Vagina (tissue), 2 donors: ENCODE results near the gene CD300LD. TPM values are rescaled to one million over a fixed set of nuclear protein-coding genes. Genes with fewer than 3 reads are reported as not detected.

ENCODE experiments used
- DNase-seq, 2 donors: peaks; one replicate each; pipeline ENCODE4 v3.0.0-alpha.2; 2017; ENCODE audit errors: extremely low spot score in 2 of 2
- H3K27ac ChIP-seq: fragments of 200-600 bp; sonication (generic); one replicate; pipeline ENCODE4 v1.5.1; 2019
- H3K27me3 ChIP-seq: fragments of 200-600 bp; sonication (generic); one replicate; pipeline ENCODE4 v1.5.1; 2019
- H3K36me3 ChIP-seq, 2 donors: fragments of 200-600 bp; sonication (generic); one replicate each; pipeline ENCODE4 v1.5.1; 2017 to 2019
- H3K4me1 ChIP-seq: fragments of 200-600 bp; sonication (generic); one replicate; pipeline ENCODE4 v1.5.1; 2019
- H3K4me3 ChIP-seq, 2 donors: fragments of 200-600 bp; sonication (generic); 1 replicate in 1 of 2; 2 replicates in 1 of 2; pipeline ENCODE4 v1.5.1; 2016 to 2019
- H3K9me3 ChIP-seq: fragments of 200-600 bp; sonication (generic); one replicate; pipeline ENCODE4 v1.5.1; 2019
- CTCF ChIP-seq, 3 experiments: fragments of 450-650 bp in 2 of 3; fragments of 200-600 bp in 1 of 3; sonication (generic) in 1 of 3; IDR thresholded peaks; one replicate each; pipeline ENCODE4 v1.5.1; 2017 to 2019; ENCODE audit warnings: antibody characterized with exemption in 3 of 3, mild to moderate bottlenecking in 2 of 3, moderate library complexity in 2 of 3
- POLR2A ChIP-seq, 2 donors: fragments of 450-650 bp; IDR thresholded peaks; one replicate each; pipeline ENCODE4 v1.6.1; 2017; ENCODE audit warnings: antibody characterized with exemption in 2 of 2, mild to moderate bottlenecking in 2 of 2, moderate library complexity in 2 of 2
- POLR2AphosphoS5 ChIP-seq, 2 donors: sonication (generic); formaldehyde crosslinking; IDR thresholded peaks; one replicate each; pipeline ENCODE4 v1.9.0; 2017; ENCODE audit warnings: antibody characterized with exemption in 2 of 2, mild to moderate bottlenecking in 2 of 2, low read depth in 1 of 2; ENCODE audit not compliant: insufficient read depth in 1 of 2
- intact Hi-C: fragments of 100-400 bp; cut with DNase I; formaldehyde crosslinking; loops from one replicate; pipeline ENCODE4 v1.15.1; 2023
- total RNA-seq: library from RNA; depleted of rRNA; stranded (reverse); fragments of >200 nt; gene quantifications from one replicate; pipeline ENCODE4 v1.2.3, GENCODE V29; 2016

Gene CD300LD
- total RNA-seq, 1 donor from 2014 or later = not detected

GRCh38 chr17:74541176-74542111 is 50.6 kb downstream of the CD300LD start:
- no peak for DNase-seq
- no peak overlapping the region for H3K27ac ChIP-seq

GRCh38 chr17:74539281-74539820 is 52.7 kb downstream of the CD300LD start:
- no peaks in the 10 kb centered on the region for H3K27me3 ChIP-seq
- no peak overlapping the region for H3K27ac ChIP-seq
- intact Hi-C loops = no loop called here
- TF ChIP-seq POLR2AphosphoS5 (IDR thresholded peaks at IDR 0.05; ENCODE audit: insufficient read depth in 1 of 2, low read depth in 1 of 2) (no peak), CTCF (IDR thresholded peaks at IDR 0.05) (no peak), POLR2A (IDR thresholded peaks at IDR 0.05) (no peak)
- H3K4me1 ChIP-seq = no peaks in the 10 kb centered on the region
- no peak overlapping the region for H3K4me3 ChIP-seq
- DNase-seq = no peak
- no peaks in the 10 kb centered on the region for H3K9me3 ChIP-seq
- H3K36me3 ChIP-seq = no peaks in the 10 kb centered on the region

More at GRCh38 chr17:74541176-74542111, 50.6 kb downstream of the CD300LD start:
- no peaks in the 10 kb centered on the region for H3K4me1 ChIP-seq
- intact Hi-C loops = no loop called here
- no peaks in the 10 kb centered on the region for H3K36me3 ChIP-seq
- no peaks in the 10 kb centered on the region for H3K27me3 ChIP-seq
- TF ChIP-seq POLR2A (IDR thresholded peaks at IDR 0.05) = no peak
- no peak for TF ChIP-seq POLR2AphosphoS5 (IDR thresholded peaks at IDR 0.05; ENCODE audit: insufficient read depth in 1 of 2, low read depth in 1 of 2)
- TF ChIP-seq CTCF (IDR thresholded peaks at IDR 0.05) = no peak
- H3K4me3 ChIP-seq = no peak overlapping the region
- H3K9me3 ChIP-seq = no peaks in the 10 kb centered on the region

GRCh38 chr17:74536890-74537289 is 55.2 kb downstream of the CD300LD start:
- Histone ChIP-seq H3K4me3 (no peak overlapping the region), H3K36me3 (no peaks in the 10 kb centered on the region), H3K4me1 (no peaks in the 10 kb centered on the region), H3K27me3 (no peaks in the 10 kb centered on the region), H3K9me3 (no peaks in the 10 kb centered on the region), H3K27ac (no peak overlapping the region)
- DNase-seq = no peak
- no peak for TF ChIP-seq POLR2A (IDR thresholded peaks at IDR 0.05)
- no peak for TF ChIP-seq CTCF (IDR thresholded peaks at IDR 0.05)
- TF ChIP-seq POLR2AphosphoS5 (IDR thresholded peaks at IDR 0.05; ENCODE audit: insufficient read depth in 1 of 2, low read depth in 1 of 2) = no peak
- intact Hi-C loops = no loop called here

GRCh38 chr17:74532115-74532514 is 60.0 kb downstream of the CD300LD start:
- H3K4me3 ChIP-seq = no peak overlapping the region
- no peaks in the 10 kb centered on the region for H3K27me3 ChIP-seq
- no peaks in the 10 kb centered on the region for H3K4me1 ChIP-seq
- no peaks in the 10 kb centered on the region for H3K9me3 ChIP-seq
- intact Hi-C loops = no loop called here
- TF ChIP-seq POLR2AphosphoS5 (IDR thresholded peaks at IDR 0.05; ENCODE audit: insufficient read depth in 1 of 2, low read depth in 1 of 2) = no peak
- peak in 1 of 2 donors; percentile 14 for TF ChIP-seq POLR2A (IDR thresholded peaks at IDR 0.05)
- no peaks in the 10 kb centered on the region for H3K36me3 ChIP-seq
- peak; percentile 72 to 79 for DNase-seq
- no peak overlapping the region for H3K27ac ChIP-seq

GRCh38 chr17:74531231-74531761 is 60.8 kb downstream of the CD300LD start, which contains the start of gene CD300LB:
Gene CD300LB (minus strand): TSS chr17:74531475. CDS start chr17:74531350, 125 bp downstream.
- H3K9me3 ChIP-seq = no peaks in the 10 kb centered on the region
- DNase-seq = peak in 1 of 2 donors; percentile 67
- intact Hi-C loops = no loop called here
- no peak within 1 kb of the TSS for H3K4me3 ChIP-seq
- no peak for TF ChIP-seq POLR2A (IDR thresholded peaks at IDR 0.05)
- TF ChIP-seq POLR2AphosphoS5 (IDR thresholded peaks at IDR 0.05; ENCODE audit: insufficient read depth in 1 of 2, low read depth in 1 of 2) = no peak
- TF ChIP-seq CTCF (IDR thresholded peaks at IDR 0.05) = no peak
- H3K27me3 ChIP-seq = no peaks in the 10 kb centered on the region
- no peaks in the 10 kb centered on the region for H3K36me3 ChIP-seq
- H3K4me1 ChIP-seq = no peaks in the 10 kb centered on the region
- no peak within 1 kb of the TSS for H3K27ac ChIP-seq
